NCI-H345 treated with DMSO at 0.1 percent for 48 hours (cell line): Measurements from ENCODE around the gene TATDN3.
A peak's percentile ranks its signal among the peaks of the same experiment; 100 is the strongest.
"Not testable (repeated sequence)": the region's sequence is repeated elsewhere in the genome, so short reads cannot be mapped to it uniquely, and the experiment has no call there.

Experiments
- DNase-seq: peaks from one replicate; lab custom pipeline; 2025; ENCODE audit not compliant: unreplicated experiment; lab: John Stamatoyannopoulos, UW

The TATDN3 gene, protein sequence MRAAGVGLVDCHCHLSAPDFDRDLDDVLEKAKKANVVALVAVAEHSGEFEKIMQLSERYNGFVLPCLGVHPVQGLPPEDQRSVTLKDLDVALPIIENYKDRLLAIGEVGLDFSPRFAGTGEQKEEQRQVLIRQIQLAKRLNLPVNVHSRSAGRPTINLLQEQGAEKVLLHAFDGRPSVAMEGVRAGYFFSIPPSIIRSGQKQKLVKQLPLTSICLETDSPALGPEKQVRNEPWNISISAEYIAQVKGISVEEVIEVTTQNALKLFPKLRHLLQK

DNA sequence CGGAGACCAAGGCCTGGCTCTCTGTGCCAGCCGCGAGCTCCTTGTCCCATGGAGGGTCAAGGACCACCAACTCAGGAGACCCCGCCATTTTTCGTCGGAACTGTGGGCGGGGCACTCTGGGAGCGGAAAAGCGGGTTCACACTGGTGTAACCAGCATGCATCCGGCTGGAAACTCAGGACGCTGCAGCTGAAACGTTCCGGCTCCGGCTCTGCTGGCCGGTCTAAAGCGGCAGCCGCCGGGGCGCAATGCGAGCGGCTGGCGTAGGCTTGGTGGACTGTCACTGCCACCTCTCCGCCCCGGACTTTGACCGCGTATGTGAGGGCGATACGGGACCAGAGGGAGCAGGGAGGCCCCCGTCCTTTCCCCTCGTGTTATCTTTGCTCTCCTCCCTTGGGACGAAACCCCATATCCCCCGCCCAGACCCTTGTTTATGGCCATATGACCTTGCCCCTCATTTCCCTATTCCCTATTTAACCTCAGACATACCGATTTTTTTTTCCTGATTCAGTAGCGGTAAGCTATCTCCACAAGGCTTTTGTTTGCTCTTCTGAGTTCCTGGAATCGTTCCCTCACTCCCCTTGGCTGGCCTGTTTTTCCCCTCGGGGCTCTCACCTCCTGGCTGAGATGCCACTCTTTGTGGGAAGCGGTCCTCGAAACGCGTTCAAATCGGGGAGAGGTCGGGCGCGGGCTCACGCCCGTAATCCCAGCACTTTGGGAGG, at the start of gene TATDN3, which contains the start of gene NSL1:
TSS of gene TATDN3 (plus strand) at position 219 of the 720 bp plus-strand sequence. CDS start at position 247, 28 bp downstream.
TSS of gene NSL1 (minus strand) at position 102 of the 720 bp plus-strand sequence. CDS start at position 88, 14 bp downstream.
- peak; percentile 78 for DNase-seq

DNA sequence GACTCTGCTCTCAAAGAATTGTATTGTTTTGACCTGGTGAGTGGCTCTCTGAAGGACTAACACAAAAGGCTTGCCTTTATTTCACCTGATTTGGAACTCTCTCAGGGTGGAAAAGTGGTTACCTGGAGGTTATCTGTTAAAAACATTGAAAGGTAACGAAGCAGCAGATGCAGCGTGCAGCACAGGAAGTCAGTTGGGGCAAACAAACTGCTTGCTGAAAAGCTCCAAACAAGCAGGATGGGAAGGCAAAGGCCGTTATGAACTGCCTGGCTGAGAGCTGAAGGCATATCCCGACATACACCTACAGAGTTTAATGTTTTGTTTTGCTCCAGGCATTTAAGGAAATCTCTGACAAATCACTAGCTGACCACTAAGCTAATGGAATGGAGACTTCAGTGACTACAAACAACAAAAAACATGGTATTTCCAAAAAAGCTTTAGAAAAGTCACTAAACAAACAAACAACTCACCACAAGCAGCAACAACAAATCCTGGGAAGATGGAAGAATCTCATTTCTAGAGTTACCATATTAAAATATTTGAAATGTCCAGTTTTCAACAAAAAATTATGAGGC, 47.7 kb upstream of the TATDN3 start:
- DNase-seq, result peak; percentile 2

DNA sequence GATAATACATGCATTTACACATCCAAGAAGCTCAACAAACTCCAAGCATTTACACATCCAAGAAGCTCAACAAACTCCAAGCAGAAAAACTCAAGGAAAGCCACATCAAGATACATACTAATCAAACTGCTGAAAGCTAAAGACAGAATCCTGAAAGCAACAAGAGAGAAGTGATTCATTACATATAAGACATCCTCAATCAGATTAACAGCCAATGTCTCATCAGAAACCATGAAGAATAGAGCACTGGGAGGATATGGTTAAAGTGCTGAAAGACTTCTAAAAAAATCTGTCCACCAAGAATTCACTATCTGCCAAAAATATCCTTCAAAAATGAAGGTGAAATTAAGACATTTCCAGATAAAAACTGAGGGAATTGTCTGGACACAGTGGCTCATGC, 46.4 kb upstream of the TATDN3 start:
- DNase-seq, result no peak

DNA sequence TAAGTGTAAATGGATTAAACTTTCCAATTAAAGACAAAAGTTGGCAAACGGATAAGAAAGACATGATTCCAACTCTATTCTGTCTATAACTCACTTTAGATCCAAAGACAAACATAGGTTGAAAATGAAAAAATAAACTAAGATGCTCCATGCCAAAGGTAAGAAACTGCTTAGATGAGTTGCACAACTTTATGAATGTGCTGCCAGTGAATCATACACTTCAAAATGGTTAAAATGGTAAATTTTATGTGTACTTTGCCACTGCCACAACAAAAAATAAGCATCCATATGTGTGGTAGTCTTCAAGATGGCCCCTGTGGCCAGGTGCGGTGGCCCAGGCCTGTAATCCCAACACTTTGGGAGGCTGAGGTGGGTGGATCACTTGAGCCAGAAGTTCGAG, 45.1 kb upstream of the TATDN3 start:
- DNase-seq, result no peak

DNA sequence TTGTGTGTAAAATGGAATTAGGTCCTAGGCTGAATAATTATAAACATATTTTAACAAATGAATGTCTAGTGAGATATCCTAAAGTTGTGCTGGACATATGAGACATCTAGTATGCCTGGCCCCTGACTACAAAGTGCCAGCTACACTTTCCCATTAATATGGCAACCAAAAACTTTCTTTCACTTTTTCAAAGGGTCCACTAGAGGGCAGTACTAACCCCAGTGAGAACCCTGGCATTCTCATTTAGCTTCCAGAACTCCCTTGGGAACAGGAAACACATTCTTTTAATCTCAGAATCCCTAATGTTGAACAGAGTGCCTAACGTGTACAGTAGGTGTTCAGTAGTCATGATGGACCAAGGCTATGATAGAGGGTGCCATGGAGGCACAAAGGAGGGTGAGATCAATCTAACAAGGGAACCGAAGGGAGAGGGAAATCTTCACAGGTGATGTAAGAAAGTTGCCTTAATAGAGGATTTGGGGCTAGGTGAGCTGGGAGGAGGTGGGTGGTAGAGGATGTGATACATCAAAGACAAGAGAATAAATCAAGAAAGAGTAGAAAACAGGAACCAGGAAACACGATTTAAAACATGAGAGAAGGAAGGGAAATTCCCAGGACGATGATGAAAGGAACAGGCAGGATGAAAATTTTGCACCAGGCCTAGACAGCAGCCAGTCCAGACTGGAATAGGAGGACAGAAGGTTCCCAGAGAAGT, 41.7 kb upstream of the TATDN3 start:
- peak; percentile 74 for DNase-seq

DNA sequence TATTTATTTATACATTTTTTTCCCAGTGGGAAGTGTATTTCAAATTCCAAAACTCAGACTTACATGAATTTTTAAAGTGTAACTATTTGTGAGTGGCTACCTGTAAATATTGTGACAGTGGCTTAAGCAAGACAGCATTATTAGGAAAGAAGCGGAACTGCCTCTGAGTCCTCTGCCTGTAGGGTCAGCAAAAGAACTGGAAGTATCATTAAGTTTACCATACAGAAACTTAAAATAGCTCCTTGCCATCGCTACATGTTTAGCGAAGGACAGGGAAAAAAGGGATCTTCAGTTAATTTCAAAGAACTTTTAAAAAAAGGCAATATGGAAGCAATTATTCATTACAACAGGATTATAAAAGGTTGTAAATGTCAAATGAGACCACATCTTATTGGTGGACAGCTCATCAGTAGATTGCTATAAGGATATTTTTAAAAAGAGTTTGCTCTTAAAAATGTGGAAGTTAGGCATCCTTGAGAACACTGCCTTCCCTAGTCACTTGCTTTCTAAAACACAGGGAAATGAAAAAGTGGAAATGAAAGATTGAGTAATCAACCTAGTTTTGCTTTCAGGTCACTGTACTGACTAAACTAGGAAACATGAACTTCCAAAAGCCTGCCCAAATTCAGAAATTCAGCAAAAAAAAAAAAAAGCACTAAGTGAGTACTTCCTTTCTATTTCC, 39.3 kb upstream of the TATDN3 start:
- DNase-seq, result no peak

DNA sequence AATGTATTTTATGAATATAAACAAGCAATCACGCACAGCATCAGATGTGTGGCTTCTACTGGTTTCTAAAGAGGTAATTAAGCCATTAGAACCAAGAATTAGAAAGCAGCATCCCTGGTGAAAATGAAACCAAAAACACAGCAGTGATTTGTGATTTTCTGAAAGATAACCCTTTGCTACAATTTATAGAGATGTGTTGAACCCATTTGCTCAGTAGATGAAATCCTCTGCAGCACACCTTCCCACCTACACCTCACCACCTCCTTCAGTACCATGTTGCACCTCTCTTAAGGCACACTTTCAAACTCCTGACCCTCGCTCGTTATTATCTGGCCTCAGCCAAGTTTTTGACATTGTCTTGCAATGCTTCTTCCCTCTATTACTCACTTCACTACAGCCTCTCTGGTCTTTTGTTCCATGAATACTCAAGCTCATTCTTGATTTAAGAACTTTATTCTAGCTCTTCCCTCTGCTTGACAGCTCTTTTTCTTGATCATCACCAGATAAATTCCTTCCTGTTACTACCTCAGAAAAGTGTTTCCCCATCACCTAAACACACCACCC, 38.7 kb upstream of the TATDN3 start:
- DNase-seq, result no peak

DNA sequence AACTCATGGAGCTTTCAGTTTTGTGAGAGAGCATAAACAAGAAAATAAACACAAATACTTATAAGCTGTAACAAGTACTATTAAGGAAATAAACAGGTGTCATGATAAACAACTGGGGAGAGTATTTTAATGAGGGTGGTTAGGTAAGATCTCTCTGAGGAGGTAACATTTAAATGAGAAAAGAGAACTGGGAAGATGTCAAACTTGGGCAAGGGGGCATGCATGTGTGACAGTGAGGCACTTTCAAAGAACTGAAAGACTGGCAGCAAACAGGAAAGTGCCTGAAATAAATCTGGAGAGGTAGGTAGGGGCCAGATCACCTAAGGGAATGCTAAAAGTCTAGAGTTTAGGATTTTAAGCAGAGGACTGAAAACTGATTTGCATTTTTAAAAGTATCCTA, 37.9 kb upstream of the TATDN3 start:
- DNase-seq, result no peak

DNA sequence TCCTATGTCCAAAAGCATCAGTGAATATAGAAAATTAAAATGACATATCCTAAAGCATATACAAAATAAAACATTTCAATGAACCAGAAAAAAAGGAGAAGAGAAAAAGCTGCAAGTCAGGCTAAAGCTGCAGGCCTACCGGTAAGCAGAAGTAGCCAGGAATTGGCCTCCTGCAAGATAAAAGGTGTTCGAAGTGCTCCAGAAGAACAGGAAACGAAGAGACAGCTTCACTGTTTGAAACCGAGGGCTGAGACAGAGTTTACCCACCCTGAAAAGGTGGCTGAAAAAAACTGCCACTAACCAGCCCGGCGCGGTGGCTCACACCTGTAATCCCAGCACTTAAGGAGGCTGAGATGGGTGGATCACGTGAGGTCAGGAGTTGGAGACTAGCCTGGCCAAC, 37.5 kb upstream of the TATDN3 start:
- DNase-seq, result no peak

DNA sequence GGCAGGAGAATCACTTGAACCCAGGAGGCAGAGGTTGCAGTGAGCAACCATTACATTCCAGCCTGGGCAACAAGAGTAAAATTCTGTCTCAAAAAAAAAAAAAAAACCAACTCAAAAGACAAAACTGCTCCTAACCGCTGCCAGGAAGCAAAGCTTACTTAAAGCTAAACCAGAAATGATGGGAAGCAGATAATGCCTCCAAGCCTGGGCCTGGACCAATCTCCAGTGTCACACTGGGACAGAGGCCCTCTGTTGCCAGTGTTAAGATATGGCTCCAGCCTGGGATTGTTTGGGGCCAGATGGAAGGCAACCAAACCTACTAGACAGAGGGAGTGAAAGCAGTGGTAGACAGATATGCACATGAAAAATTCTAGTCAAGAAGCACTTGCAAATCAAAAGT, 37.0 kb upstream of the TATDN3 start:
- DNase-seq, result no peak

DNA sequence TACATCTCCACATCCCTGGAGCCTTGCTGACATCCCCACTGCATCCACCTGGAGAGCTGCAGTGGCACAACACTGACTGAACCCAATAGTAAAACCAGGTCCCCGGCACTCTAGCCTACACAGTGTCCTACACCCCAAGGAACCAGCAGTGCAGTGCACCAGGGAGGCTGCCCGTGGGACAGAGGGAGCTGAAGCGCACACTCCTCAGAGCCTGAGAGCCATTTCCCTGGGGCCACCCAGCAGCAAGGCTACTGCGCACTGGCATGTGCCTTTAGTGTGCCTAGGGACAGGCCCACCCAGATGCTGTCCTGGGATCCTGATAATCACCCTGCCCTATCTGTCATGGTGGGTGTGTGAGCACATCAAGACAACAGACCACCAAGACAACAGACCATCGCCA, 32.0 kb upstream of the TATDN3 start:
- DNase-seq, result no peak

DNA sequence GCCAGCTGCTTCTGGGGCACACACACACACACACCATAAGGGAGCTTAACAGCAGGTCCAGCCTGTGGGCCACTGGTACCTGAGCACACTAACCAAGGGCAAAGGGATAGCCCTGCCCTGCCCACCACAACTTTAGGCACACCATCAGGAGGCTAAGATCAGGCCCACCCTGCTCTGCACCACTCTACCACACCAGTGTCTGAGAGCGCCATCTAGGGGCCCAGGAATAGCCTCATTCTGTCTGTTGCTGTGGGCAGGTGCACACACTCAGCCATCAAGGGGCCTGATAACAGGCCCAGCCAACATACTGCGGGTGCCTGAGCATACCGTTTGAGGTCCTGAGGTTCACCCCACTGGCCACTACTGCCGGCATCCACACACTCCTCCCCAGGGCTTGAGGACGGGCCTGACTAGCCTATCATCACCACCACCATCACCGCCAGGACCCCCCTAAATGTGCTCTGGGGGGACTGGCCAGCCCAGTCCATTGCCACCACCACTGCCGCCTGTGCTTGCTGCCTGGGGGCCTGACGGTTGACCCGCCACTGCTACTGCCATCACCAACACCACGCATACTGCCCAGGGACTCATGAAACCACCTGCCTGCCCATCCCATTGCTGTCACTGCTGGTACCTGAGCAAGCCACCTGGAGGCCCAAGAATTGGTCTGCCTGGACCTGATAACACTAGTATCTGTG, 31.4 kb upstream of the TATDN3 start:
- DNase-seq, result no peak

DNA sequence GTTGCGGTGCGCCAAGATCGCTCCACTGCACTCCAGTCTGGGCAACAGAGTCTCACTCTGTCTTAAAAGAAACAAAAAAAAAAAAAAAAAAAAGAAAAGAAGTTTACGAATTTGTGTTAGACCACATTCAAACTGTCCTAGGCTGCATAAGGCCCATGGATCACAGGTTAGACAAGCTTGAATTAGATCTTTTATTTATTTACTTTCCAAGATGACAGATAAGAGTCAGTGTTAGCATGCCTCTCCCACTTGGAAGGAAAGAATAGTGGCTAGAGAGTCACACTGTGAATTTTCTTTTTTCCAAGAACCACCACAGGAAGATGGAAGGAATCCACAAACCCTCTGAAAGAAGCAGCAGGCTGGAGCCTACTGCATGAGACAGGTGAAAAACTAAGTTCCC, 29.5 kb upstream of the TATDN3 start:
- DNase-seq, result no peak

DNA sequence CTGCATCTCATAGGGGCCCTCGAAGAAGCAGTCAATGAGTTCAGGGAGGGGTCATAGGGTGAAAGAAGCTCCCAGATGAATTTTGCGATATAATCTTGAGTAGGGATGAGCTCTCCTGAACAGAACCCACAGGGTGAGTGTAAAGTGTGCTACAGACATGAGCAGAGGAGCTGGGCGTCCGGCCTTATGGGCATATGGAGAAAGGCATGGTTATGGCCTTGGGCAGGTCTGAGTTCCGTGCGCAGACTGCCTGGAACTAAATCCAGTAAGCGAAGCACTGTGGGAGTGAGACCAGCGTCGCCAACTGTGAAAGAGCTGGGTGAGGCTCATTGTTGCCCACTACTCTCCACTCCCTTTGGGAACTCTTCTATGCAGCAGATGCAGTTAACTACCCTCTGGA, 28.9 kb upstream of the TATDN3 start:
- DNase-seq, result no peak

DNA sequence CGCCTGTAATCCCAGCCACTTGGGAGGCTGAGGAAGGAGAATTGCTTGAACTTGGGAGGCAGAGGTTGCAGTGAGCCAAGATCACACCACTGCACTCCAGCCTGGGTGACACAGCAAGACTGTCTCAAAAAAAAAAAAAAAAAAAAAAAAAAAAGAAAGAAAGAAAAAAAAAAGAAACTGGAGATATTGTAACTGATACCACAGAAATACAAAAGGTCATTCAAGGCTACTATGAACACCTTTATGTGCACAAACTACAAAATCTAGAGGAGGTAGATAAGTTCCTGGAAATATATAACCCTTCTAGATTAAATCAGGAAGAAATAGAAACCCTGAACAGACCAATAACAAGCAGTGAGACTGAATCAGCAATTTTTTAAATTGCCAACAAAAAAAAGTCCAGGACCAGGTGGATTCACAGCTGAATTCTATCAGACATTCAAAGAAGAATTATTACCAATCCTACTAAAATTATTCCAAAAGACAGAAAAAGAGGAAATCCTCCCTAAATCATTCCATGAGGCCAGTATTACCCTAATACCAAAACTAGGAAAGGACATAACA, 26.9 kb upstream of the TATDN3 start:
- not testable (repeated sequence) for DNase-seq

DNA sequence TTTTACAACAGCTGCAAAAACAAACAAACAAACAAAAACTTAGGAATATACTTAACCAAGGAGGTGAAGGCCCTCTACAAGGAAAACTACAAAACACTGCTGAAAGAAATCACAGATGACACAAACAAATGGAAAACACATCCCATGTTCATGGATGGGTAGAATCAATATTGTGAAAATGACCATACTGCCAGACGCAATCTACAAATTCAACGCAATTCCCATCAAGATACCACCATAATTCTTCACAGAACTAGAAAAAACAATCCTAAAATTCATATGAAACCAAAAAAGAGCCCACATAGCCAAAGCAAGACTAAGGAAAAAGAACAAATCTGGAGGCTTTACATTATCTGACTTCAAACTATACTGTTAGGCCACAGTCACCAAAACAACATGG, 24.9 kb upstream of the TATDN3 start:
- DNase-seq, result not testable (repeated sequence)

DNA sequence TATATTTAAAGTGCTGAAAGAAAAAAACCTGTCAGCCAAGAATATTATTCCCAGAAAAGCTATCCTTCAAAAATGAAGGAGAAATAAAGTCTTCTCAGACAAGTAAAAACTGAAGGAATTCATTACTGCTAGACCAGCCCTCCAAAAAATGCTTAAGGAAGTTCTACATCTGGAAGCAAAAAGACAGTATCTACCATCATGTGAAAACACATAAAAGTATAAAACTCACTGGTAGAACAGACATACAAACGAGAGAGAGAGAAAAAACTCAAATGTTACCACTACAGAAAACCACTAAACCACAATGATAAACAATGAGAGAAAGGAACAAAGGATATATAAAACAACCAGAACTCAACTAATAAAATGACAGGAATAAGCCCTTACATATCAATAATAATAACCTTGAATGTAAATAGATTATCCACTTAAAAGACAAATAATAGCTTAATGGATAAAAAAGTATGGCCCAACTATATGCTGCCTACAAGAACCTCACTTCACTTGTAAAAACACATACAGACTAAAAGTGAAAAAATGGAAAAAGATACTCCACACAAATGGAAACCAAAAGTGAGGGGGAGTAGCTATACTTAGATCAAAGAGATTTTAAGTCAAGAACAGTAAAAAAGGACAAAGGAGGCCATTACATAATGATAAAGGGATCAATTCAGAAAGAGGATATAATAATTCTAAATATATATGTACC, 22.1 kb upstream of the TATDN3 start:
- no peak for DNase-seq

DNA sequence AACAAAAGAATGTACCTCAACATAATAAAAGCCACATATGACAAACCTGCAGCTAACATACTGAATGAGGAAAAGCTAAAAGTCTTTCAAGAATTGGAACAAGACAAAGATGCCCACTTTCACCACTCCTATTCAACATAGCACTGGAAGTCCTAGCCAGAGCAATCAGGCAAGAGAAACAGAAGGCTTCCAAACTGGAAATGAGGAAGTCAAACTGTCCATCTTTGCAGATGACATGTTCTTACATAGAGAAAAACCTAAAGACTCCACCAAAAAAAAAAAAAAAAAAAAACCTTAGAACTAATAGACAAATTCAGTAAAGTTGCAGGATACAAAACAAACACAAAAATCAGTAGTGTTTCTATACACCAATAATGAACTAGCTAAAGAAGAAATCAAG, 20.4 kb upstream of the TATDN3 start:
- no peak for DNase-seq

DNA sequence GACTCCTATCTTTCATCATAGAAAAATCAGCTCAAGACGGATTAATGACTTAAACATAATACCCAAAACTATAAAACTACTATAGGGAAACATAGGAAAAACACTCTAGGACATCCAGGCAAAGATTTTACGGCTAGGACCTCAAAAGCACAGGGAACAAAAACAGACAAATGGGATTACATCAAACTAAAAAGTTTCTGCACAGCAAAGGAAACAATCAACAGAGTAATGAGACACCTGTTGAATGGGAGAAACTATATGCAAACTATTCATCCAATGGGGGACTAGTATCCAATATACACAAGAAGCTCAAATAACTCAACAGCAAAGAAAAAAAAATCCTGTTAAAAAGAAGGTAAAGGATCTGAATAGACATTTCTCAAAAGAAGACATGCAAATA, 18.7 kb upstream of the TATDN3 start:
- DNase-seq, result no peak
